Body of pancreas (tissue), 4 donors: ENCODE results near the gene ACVRL1.

Experiments
- POLR2A ChIP-seq, 3 donors: fragments of 450-650 bp; IDR thresholded peaks; one replicate each; pipeline ENCODE4 v1.6.1; 2016; ENCODE audit warnings: antibody characterized with exemption in 3 of 3, mild to moderate bottlenecking in 2 of 3
- TF ChIP-seq, protein P1 (sequence below), 7 experiments: fragments of 450-650 bp in 4 of 7; fragments of 200-600 bp in 3 of 7; sonication (generic) in 3 of 7; IDR thresholded peaks; one replicate each; pipeline ENCODE4 v1.5.1; 2016 to 2019; ENCODE audit warnings: antibody characterized with exemption in 7 of 7

DNA sequence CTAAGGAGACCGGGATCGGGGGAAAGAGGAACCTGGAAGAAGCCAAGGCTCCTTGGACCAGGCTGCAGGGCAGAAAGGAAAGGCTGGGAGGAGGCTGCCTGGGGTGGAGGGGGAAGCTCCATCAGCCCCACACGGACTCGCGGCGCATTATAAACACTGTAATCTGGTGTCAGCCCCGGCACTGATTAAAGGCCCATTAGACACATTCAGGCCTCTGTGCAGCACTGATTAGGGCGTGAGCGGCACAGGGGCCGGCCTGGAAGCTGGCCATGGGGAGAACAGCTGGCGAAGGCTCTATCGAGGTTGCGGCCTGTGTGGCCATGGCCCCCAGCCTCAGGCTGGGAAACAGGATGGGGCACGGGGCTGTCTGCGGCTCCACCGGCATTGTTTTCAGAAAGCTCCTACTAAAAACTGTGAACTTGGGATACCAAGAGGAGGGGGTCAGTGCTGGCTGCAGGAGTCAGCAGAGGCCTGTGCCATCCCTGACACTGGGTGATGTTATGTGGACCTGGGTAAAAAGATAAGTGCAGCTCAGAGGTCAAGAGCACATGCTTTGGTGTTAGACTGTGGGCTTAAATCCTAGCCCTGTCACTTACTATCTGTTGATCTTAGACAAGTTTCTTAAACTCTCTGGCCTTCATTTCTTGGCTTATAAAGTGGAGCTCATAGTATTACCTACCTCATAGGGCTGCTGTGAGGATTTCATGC is 10.6 kb downstream of the ACVRL1 start:
- no peak for TF ChIP-seq POLR2A (IDR thresholded peaks at IDR 0.05)
- TF ChIP-seq, protein P1, sequence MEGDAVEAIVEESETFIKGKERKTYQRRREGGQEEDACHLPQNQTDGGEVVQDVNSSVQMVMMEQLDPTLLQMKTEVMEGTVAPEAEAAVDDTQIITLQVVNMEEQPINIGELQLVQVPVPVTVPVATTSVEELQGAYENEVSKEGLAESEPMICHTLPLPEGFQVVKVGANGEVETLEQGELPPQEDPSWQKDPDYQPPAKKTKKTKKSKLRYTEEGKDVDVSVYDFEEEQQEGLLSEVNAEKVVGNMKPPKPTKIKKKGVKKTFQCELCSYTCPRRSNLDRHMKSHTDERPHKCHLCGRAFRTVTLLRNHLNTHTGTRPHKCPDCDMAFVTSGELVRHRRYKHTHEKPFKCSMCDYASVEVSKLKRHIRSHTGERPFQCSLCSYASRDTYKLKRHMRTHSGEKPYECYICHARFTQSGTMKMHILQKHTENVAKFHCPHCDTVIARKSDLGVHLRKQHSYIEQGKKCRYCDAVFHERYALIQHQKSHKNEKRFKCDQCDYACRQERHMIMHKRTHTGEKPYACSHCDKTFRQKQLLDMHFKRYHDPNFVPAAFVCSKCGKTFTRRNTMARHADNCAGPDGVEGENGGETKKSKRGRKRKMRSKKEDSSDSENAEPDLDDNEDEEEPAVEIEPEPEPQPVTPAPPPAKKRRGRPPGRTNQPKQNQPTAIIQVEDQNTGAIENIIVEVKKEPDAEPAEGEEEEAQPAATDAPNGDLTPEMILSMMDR (IDR thresholded peaks at IDR 0.05) = no peak
